Common myeloid progenitor, CD34-positive (primary cell): ENCODE measurements around the gene AXL.

Source experiments
- CTCF ChIA-PET: fragments of 350-600 bp; sonication (Branson Sonifier 250); formaldehyde crosslinking; loops from one replicate; lab custom pipeline; 2021; ENCODE audit warnings: antibody characterized with exemption; lab: Charles Lee
- POLR2A ChIA-PET: fragments of 350-600 bp; sonication (Branson Sonifier 250); formaldehyde crosslinking; loops from one replicate; lab custom pipeline; 2021; ENCODE audit warnings: antibody characterized with exemption; lab: Charles Lee
- DNase-seq, 3 donors: peaks; one replicate each; pipeline versions ENCODE4 v3.0.0 to v3.0.0-alpha.2; 2013
- H3K27ac ChIP-seq, 2 experiments: 1 replicate in 1 of 2; 2 replicates in 1 of 2; pipeline ENCODE4 v1.7.0; 2013; ENCODE audit warnings: inconsistent platforms in 2 of 2, low read length in 2 of 2, mild to moderate bottlenecking in 2 of 2, low read depth in 1 of 2, moderate library complexity in 1 of 2; ENCODE audit not compliant: severe bottlenecking in 2 of 2, insufficient read depth in 1 of 2, poor library complexity in 1 of 2
- H3K27me3 ChIP-seq, 5 experiments: replicated peaks in 2 of 5; 1 replicate in 3 of 5; 2 replicates in 2 of 5; pipeline versions ENCODE4 v1.6.1 to v1.7.0; 2013; ENCODE audit warnings: low read length in 4 of 5, mild to moderate bottlenecking in 2 of 5, moderate library complexity in 2 of 5, inconsistent platforms in 1 of 5; ENCODE audit not compliant: insufficient read depth in 5 of 5, control insufficient read depth in 4 of 5
- H3K36me3 ChIP-seq, 4 experiments: 1 replicate in 2 of 4; 2 replicates in 2 of 4; pipeline versions ENCODE4 v1.6.1 to v1.7.0; 2013; ENCODE audit warnings: low read length in 3 of 4, control low read depth in 1 of 4, mild to moderate bottlenecking in 1 of 4; ENCODE audit not compliant: control insufficient read depth in 4 of 4, insufficient read depth in 4 of 4
- H3K4me1 ChIP-seq, 4 experiments: 1 replicate in 3 of 4; 2 replicates in 1 of 4; pipeline versions ENCODE4 v1.6.1 to v1.7.1; 2013; ENCODE audit warnings: low read length in 3 of 4, mild to moderate bottlenecking in 3 of 4, control low read depth in 1 of 4, inconsistent platforms in 1 of 4, moderate library complexity in 1 of 4; ENCODE audit not compliant: control insufficient read depth in 4 of 4, insufficient read depth in 4 of 4; ENCODE audit errors: control extremely low read depth in 1 of 4
- H3K4me3 ChIP-seq, 7 experiments: 1 replicate in 4 of 7; 2 replicates in 3 of 7; pipeline versions ENCODE4 v1.5.1 to v1.7.0; 2013; ENCODE audit warnings: mild to moderate bottlenecking in 7 of 7, low read length in 6 of 7, moderate library complexity in 6 of 7, inconsistent platforms in 2 of 7, low read depth in 2 of 7, control low read depth in 1 of 7; ENCODE audit not compliant: insufficient read depth in 4 of 7, control insufficient read depth in 1 of 7; ENCODE audit errors: extremely low read depth in 1 of 7
- H3K9me3 ChIP-seq, 5 experiments: 1 replicate in 4 of 5; 2 replicates in 1 of 5; pipeline versions ENCODE4 v1.6.1 to v1.7.1; 2013; ENCODE audit warnings: low read length in 4 of 5, mild to moderate bottlenecking in 2 of 5, inconsistent platforms in 1 of 5, low read depth in 1 of 5, moderate library complexity in 1 of 5; ENCODE audit not compliant: control insufficient read depth in 4 of 5, insufficient read depth in 2 of 5; ENCODE audit errors: control extremely low read depth in 1 of 5
- whole genome bisulfite sequencing: methylation state at CpG from one replicate; pipeline ENCODE4 v1.1.5; 2013; ENCODE audit not compliant: insufficient coverage; 5-methylcytosine and 5-hydroxymethylcytosine counted together

AXL gene

GRCh38 chr19:41299046-41299754, 80.2 kb downstream of the AXL start:
- H3K9me3 ChIP-seq = no peaks in the 10 kb centered on the region
- no peaks in the 10 kb centered on the region for H3K27me3 ChIP-seq
- ChIA-PET CTCF (interaction anchor here (0.9 to 3.0 kb wide), 7 partner anchors 9 to 54 kb away, joined by 3 to 39 read pairs (median 6); partner anchors contain the start of gene TGFB1), POLR2A (interaction anchor here (0.6 to 3.2 kb wide), 7 partner anchors 9 to 527 kb away, joined by 3 to 15 read pairs (median 4); no protein-coding TSS in a partner anchor)
- H3K27ac ChIP-seq = peak overlapping the region; percentile 99
- peaks cover 14 to 96% (median 63%) of the 10 kb centered on the region in 4 experiments for H3K36me3 ChIP-seq
- H3K4me1 ChIP-seq = peaks cover 26 to 84% (median 60%) of the 10 kb centered on the region in 4 experiments
- 54% methylated on average over 9 of the region's 10 CpGs for WGBS
- DNase-seq = peak in 1 of 3 donors; percentile 36
- H3K4me3 ChIP-seq = peak overlapping the region in 1 of 7 experiments; percentile 31

DNA sequence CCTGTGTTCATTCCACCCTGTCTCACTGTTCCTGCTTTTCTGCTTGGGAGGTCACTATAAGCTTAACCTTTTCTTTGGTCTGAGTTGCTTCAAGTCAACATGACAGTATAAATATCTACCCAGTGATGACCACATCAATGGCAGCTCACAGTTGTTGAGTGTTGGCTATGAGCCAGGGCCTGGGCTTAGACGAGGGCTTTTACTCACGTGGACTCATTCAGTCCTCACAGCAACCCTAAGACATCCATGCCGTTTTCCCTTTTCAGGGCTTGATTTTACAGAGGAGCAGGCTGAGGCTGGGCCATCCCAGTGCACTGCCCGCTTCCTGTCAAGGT, 80.7 kb downstream of the AXL start:
- H3K36me3 ChIP-seq = peaks cover 17 to 96% (median 64%) of the 10 kb centered on the region in 4 experiments
- ChIA-PET CTCF (interaction anchor here (1.0 to 2.8 kb wide), 5 partner anchors 9 to 52 kb away, joined by 4 to 18 read pairs (median 9); no protein-coding TSS in a partner anchor), POLR2A (no interaction called here)
- peak overlapping the region in 1 of 7 experiments; percentile 6 for H3K4me3 ChIP-seq
- peak in 2 of 3 donors; percentile 56 to 57 for DNase-seq
- no peaks in the 10 kb centered on the region for H3K9me3 ChIP-seq
- no peaks in the 10 kb centered on the region for H3K27me3 ChIP-seq
- peak overlapping the region; percentile 99 for H3K27ac ChIP-seq
- WGBS = 52% methylated on average over 4 of the region's 4 CpGs
- H3K4me1 ChIP-seq = peaks cover 26 to 89% (median 62%) of the 10 kb centered on the region in 4 experiments

GRCh38 chr19:41300555-41300954, 81.5 kb downstream of the AXL start:
- peaks cover 28 to 95% (median 67%) of the 10 kb centered on the region in 4 experiments for H3K4me1 ChIP-seq

DNA sequence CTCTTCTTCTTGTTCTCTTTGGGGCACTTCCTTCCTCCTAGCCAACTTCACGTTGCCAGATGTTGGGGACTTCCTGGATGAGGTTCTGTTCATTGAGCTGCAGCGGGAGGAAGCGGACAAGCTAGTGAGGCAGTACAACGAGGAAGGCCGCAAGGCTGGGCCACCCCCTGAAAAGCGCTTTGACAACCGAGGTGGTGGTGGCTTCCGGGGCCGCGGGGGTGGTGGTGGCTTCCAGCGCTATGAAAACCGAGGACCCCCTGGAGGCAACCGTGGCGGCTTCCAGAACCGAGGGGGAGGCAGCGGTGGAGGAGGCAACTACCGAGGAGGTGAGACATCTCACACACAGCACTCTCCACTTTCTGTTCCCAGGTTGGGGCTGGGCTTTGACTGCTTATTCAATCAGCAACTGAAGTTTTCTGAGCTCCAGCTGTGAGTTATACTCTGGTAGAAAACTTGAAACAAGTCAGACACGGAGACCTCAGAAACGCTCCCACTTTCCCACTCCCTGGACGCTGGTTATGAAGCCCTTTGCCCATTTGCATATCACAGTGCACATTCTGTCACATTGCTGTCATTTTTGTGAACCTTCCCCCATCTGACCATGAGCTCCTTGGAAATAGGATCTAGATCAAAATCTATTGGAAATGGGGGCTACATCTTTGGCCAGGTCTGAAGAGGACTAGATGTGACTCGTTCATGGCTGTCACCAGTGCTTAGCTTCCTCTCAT, 83.8 kb downstream of the AXL start:
- peak overlapping the region in 1 of 2 experiments; percentile 71 for H3K27ac ChIP-seq
- H3K36me3 ChIP-seq = peaks cover 11 to 95% (median 54%) of the 10 kb centered on the region in 4 experiments
- ChIA-PET CTCF (interaction anchor here (0.8 to 4.8 kb wide), 5 partner anchors 11 to 100 kb away, joined by 3 to 28 read pairs (median 5); partner anchors contain the start of gene HNRNPUL1), POLR2A (interaction anchor here (0.6 to 0.7 kb wide), 2 partner anchors 44 to 1832 kb away, joined by 3 to 4 read pairs; no protein-coding TSS in a partner anchor)
- H3K27me3 ChIP-seq = no peaks in the 10 kb centered on the region
- DNase-seq = peak in 2 of 3 donors; percentile 68 to 69
- no peaks in the 10 kb centered on the region for H3K9me3 ChIP-seq
- H3K4me3 ChIP-seq = no peak overlapping the region
- H3K4me1 ChIP-seq = peaks cover 33 to 97% (median 72%) of the 10 kb centered on the region in 4 experiments
- 61% methylated on average over 7 of the region's 21 CpGs for WGBS

More at GRCh38 chr19:41300555-41300954, 81.5 kb downstream of the AXL start:
- Histone ChIP-seq H3K36me3 (peaks cover 14 to 96% (median 62%) of the 10 kb centered on the region in 4 experiments), H3K9me3 (no peaks in the 10 kb centered on the region), H3K4me3 (peak overlapping the region in 1 of 7 experiments; percentile 8), H3K27me3 (no peaks in the 10 kb centered on the region), H3K27ac (peak overlapping the region; percentile 99)
- CTCF ChIA-PET = interaction anchor here (0.6 to 4.8 kb wide), 8 partner anchors 8 to 299 kb away, joined by 3 to 28 read pairs (median 5); no protein-coding TSS in a partner anchor
- 33% methylated on average over 2 of the region's 6 CpGs for WGBS
- POLR2A ChIA-PET = interaction anchor here (1.4 kb wide), 1 partner anchor 37 kb away, joined by 5 read pairs; the partner anchor contains the start of gene HNRNPUL1
- DNase-seq = peak in 2 of 3 donors; percentile 47 to 55

GRCh38 chr19:41303954-41304353, 84.9 kb downstream of the AXL start:
- H3K27ac ChIP-seq = peak overlapping the region; percentile 91 to 97
- CTCF ChIA-PET = interaction anchor here (0.6 to 4.8 kb wide), 8 partner anchors 12 to 101 kb away, joined by 3 to 28 read pairs (median 4); partner anchors contain the start of gene TGFB1

GRCh38 chr19:41304706-41305483, 85.9 kb downstream of the AXL start:
- Histone ChIP-seq H3K27ac (peak overlapping the region; percentile 91 to 97), H3K36me3 (peaks cover 11 to 82% (median 51%) of the 10 kb centered on the region in 4 experiments), H3K9me3 (no peaks in the 10 kb centered on the region), H3K4me1 (peaks cover 34 to 94% (median 70%) of the 10 kb centered on the region in 4 experiments), H3K27me3 (no peaks in the 10 kb centered on the region), H3K4me3 (no peak overlapping the region)
- CTCF ChIA-PET = interaction anchor here (0.9 to 4.8 kb wide), 10 partner anchors 13 to 102 kb away, joined by 3 to 28 read pairs (median 4); partner anchors contain the start of gene TGFB1
- 66% methylated on average over 4 of the region's 4 CpGs for WGBS
- no peak for DNase-seq
- POLR2A ChIA-PET = interaction anchor here (0.7 to 1.2 kb wide), 2 partner anchors 13 to 539 kb away, joined by 3 to 4 read pairs; no protein-coding TSS in a partner anchor

More at GRCh38 chr19:41303954-41304353, 84.9 kb downstream of the AXL start:
- POLR2A ChIA-PET = no interaction called here
- H3K4me1 ChIP-seq = peaks cover 34 to 97% (median 72%) of the 10 kb centered on the region in 4 experiments
- 100% methylated on average over 6 of the region's 14 CpGs for WGBS
- H3K36me3 ChIP-seq = peaks cover 11 to 91% (median 56%) of the 10 kb centered on the region in 4 experiments
- no peak overlapping the region for H3K4me3 ChIP-seq
- no peaks in the 10 kb centered on the region for H3K27me3 ChIP-seq
- no peaks in the 10 kb centered on the region for H3K9me3 ChIP-seq
- DNase-seq = no peak
